HG03060 (cell line): Measurements from ENCODE around the gene NFE2L3.
"Not testable (repeated sequence)": the region's sequence is repeated elsewhere in the genome, so short reads cannot be mapped to it uniquely, and the experiment has no call there.

ENCODE experiments used
- ATAC-seq: cut with Tn5 transposase; IDR thresholded peaks from one replicate; pipeline ENCODE4 v1.9.1; 2021; ENCODE audit warnings: low read depth, moderate number of reproducible peaks; ENCODE audit not compliant: unreplicated experiment

NFE2L3 gene, protein sequence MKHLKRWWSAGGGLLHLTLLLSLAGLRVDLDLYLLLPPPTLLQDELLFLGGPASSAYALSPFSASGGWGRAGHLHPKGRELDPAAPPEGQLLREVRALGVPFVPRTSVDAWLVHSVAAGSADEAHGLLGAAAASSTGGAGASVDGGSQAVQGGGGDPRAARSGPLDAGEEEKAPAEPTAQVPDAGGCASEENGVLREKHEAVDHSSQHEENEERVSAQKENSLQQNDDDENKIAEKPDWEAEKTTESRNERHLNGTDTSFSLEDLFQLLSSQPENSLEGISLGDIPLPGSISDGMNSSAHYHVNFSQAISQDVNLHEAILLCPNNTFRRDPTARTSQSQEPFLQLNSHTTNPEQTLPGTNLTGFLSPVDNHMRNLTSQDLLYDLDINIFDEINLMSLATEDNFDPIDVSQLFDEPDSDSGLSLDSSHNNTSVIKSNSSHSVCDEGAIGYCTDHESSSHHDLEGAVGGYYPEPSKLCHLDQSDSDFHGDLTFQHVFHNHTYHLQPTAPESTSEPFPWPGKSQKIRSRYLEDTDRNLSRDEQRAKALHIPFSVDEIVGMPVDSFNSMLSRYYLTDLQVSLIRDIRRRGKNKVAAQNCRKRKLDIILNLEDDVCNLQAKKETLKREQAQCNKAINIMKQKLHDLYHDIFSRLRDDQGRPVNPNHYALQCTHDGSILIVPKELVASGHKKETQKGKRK

DNA sequence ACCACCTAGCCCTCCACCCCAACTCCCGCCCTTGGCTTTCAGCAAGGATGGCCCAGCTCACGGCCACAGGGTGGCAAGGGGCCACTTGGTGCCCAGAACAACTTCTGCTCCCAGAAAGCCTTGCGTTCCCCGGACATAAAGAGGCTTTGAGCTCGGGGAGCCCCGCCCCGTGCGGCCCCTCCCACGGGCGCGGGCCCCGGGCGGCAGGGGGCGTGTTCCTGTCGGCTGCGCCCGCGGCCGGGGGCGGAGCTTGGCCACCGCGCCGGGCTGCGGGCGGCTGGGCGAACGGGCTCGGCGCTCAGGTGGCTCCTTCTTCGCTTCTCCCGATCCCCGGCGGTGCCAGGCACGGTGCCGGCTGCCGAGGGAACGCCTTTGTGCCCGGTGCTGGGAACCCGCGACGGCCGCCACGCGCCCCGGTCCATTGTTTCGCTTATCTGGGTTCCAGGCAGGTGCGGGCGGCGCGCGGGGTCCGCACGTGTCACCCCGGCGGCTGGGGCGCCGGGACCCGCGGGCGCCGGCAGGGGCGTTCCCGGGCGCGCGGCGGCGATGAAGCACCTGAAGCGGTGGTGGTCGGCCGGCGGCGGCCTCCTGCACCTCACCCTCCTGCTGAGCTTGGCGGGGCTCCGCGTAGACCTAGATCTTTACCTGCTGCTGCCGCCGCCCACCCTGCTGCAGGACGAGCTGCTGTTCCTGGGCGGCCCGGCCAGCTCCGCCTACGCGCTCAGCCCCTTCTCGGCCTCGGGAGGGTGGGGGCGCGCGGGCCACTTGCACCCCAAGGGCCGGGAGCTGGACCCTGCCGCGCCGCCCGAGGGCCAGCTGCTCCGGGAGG is at the start of gene NFE2L3:
Gene NFE2L3 (plus strand): TSS at position 246 of the 829 bp plus-strand sequence. CDS start 301 bp downstream, at position 547.
- no peak for ATAC-seq

DNA sequence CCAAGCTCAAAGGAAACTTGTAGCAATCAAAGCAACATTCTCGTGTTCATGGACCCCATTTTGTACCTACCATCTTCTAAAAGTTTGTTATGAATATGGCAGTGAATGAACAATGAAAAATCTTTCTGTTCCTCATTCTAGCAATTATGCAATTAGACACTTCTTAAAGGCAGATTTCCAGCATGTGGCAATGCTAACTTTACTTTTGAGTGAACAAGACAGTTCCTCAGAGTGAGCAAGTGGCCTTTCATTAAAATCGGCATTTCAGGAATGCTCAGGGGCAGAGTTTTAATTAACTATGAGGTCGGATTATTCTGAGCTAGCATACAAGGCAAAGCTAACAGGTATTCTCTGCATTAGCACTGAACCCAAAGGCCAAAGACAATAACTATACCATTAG is 48.4 kb upstream of the NFE2L3 start:
- ATAC-seq: no peak

DNA sequence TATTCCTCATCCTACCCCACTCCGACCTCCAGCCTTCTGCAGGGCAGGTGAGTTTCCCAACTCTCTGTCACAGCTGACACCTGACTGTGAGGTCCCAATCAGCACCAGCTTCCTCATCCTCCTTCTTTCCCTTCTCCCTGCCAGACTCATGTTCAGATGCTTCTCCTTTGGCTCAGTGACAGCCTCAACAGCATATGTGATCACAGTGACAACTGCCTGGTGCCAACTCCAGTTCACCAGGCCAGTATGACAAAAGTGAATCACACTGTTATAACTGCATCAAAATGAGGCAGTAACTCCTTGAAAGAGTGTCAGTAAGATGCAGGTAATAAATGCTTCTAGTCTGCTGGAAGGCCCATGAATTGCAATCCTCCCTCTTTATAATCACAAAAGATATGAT is 46.8 kb upstream of the NFE2L3 start:
- ATAC-seq: no peak

DNA sequence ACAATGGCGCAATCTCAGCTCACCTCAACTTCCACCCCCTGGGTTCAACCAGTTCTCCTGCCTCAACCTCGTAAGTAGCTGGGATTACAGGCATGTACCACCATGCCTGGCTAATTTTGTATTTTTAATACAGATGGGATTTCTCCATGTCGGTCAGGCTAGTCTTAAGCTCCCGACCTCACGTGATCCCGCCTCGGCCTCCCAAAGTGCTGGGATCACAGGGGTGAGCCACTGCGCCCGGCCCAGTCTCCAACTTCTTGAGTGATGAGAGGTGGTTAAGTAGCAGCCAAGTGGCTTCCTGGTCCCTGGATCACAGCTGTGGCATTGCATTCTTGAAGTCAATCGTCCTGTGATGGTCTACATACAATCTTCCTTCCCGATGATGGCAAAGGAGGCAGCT is 46.1 kb upstream of the NFE2L3 start:
- ATAC-seq: no peak

DNA sequence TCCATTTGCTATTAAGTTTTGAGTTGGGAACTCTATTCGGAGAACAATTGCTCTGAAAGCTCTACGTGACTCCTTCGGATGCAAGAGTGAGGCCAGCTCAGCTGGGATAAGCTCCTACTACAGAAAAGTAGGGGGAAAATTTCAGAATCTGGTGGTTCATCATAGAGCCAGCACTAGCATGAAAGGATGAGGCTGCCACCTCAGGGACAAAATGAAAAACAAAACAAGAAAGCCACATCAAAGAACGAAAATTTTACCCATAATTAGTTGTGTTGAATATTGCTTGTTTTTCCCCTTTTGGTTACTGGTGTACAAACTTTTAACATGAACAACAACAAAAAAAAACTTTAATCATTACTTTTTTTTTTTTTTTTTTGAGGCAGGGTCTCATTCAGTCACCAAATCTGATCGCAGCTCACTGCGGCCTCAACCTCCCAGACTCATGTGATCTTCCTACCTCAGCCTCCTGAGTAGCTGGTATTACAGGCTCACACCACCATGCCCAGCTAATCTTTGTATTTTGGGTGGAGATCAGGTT is 39.7 kb upstream of the NFE2L3 start:
- ATAC-seq: no peak

DNA sequence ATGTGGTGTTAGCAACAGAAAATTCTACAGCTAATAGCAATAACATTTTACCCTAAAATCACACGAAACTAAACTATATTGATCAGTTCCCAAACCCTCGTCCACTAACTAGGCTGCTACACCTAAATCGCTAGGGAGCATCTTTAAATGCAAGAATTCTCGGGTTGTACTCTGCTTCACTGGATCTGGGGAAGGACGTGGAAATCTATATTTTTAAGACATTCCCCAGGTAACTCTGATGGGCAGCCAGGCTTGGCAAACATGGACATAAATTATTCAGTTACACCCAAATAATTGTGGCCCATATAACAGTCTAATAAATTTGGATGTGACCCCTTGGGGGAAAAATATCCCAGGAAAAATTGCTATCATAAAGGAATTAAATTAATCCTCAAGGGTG is 36.3 kb upstream of the NFE2L3 start:
- no peak for ATAC-seq

DNA sequence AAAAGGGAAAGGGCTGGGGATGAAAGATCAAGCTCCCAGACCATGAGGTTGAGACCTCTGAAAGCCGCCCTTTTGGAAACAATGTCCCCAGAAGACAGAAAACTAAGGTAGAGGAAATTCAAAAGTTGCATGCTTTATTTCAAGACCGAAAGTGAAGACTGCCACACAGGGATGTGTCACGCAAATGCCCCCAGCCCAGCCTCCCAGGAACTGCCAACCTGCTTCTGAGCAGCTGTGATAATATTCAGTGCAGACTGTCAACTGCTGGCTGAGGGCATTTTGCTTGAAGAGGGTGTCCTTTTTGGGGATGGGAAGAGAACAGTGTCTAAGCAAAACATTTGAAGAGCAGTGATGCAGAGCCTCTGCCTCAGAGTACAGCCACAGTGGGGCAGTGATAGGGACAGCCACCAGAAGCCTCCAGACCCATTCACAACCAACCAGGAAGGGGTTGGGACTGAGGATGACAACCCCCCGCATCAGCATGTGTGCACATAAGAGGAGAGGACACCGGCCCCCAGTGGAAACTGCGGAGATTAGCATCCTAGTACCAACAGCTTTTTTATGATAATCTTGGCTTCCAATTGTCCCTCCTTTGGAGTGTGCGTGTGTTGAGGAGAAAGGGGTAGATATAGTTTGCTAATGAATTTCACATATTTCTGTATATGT is 34.7 kb upstream of the NFE2L3 start:
- no peak for ATAC-seq

DNA sequence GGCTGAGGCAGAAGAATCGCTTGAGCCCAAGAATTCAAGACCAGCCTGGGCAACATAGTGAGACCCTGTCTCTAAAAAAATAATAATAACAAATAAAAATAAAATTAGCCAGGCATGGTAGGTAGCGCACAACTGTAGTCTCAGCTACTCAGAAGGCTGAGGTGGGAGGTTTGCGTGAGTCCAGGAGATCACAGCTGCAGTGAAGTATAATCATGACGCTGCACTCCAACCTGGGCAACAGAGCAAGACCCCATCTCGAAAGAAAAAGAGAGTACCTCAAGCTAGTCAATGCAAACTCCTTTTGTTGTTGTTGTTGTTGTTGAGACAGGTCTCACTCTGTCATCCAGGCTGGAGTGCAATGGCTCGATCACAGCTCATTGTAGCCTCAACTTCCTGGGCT is 34.0 kb upstream of the NFE2L3 start:
- ATAC-seq: no peak

DNA sequence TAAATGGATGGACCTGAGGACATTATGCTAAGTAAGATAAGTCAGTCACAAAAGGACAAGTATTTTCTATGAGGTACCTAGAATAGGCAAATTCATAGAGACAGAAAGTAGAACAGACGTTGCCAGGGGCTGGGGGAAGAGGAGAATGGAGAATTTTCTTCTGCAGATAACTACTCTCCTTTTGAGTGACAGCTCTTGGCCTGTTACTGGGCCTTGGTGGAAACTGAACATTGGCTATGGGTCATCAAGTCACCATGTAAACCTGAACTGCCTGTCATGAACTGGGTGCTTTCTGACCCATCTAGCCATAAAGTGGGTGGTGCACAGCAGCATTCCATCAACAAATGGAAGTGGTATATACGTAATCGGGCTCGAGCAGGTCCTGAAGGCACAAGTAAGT is 29.3 kb upstream of the NFE2L3 start:
- no peak for ATAC-seq

DNA sequence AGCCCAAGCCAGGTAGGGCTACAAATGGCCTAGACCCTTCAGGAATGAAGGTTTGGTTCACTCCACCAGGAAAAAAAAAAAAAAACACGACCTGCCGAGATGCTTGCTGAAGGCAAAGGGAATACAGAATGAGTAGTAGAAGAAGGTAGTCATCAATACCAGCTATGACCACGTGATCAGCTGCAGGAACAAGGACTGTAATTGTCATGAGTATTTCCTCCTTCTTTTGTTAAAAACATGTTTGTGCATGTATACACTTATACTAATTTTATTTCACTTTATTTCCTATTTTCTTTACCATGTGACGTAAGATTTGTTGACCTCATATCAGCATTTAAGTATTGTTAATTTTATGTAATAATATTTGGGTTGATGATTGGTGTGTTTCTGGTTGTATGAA is 27.2 kb upstream of the NFE2L3 start:
- ATAC-seq: not testable (repeated sequence)

DNA sequence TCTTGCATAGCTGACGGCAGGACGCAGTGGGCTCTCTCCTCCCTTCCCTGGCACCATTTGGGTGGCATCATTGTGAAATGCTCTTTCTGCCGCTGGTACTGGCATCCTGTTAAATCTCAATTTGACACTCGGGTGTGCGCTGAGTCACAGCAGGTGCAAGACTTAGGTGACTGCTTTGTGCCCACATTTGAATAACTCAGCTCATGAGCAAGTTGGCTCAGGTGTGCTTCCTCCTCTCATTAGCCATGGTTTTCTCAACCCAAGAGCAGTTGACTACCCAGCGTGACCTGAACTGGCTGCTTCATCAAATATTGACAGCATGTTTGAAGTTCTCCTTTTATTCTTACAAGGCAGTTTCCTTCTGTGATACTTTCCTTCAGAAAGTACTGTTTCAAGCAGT is 24.6 kb upstream of the NFE2L3 start:
- no peak for ATAC-seq

DNA sequence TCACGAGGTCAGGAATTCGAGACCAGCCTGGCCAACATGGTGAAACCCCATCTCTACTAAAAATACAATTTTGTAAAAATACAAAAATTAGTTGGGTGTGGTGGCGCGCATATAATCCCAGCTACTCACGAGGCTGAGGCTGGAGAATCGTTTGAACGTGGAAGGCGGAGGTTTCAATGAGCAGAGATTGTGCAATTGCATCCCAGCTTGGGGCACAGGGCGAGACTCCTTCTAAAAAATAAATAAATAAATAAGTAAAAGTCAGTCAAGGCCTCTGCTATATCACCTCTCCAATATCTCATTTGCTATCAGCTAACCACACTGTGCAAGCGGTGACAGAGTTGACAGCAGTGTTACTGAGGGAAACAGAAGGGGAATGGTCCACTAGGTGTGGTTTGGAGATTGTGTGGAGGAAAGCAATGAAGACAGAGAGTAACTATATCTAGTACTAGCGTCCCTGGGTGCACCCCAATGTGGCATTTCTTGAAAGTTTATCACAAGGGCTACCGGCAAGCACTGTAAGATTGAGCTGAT is 20.9 kb upstream of the NFE2L3 start:
- ATAC-seq: no peak

DNA sequence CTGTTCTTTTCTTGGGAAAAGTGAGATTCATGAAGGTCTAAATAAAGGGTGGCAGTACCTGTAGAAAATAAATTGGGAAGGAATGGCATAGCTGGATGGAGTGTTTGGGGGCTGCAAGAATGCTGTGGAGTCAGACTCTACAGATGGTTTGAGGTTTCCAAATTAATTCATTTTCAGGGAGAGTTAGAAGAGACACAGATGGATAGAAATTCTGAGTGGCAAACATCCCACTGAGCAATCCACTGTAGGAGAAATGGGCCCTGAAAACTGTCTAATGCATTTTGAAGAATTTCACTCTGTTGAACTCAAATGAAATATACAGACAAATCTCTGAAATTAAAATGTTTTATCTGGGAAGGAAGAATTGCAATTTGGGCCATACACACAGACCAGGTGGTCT is 16.9 kb upstream of the NFE2L3 start:
- no peak for ATAC-seq

DNA sequence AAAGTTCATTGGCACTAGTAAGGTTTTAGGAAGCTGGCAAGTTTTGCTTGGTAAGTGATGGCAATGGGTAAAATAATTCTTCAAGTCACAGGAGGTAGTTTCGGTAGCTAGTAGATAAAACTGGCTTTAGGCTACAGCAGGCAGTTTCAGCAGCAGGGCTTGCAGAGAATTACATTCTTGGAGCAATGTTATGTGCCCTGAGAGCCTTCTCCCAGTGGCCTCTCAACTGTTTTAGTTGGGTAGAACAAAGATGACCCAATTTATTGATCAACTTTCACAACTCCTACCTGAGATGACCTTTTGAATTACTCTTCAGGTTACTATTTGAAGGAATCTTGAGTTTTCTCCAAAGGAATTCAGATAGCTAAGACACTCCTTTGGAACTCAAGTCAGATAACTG is 16.4 kb upstream of the NFE2L3 start:
- no peak for ATAC-seq

DNA sequence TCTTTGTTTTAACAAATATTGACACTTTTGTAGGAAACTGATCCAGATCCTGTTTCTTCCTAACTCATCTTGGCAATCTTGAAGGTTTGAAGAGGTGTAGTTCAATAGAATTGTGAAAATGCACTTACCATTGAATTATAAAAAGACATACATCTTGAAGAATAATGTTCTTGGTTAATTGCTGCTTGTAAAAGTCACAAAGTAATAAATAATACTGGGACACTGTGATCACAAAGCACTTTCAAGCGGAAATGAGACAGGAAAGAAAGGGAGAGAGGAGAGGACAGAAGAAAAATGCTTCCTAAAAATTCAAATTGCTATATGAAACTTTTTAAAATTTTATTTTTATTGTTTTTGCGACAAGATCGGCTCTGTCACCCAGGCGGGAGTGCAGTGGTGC is 15.2 kb upstream of the NFE2L3 start:
- no peak for ATAC-seq

DNA sequence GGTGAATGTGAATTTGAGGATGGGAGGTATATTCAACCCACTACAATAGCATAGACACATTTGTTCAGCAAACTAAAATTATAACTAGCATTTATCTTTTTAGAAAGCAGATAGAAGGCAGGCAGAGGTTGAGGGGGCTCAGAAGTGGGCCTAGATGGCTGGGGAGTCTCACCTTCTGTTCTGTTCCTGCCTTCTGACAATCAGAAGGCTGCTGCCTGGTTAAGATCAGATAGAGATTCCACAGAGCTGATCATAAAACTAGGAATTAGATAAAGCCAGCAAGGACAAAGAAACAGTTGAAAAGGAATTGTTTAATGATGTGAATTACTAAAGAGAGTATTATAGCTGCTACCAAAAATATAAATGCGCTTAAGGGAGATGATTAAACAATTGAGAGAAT is 11.6 kb upstream of the NFE2L3 start:
- ATAC-seq: no peak

DNA sequence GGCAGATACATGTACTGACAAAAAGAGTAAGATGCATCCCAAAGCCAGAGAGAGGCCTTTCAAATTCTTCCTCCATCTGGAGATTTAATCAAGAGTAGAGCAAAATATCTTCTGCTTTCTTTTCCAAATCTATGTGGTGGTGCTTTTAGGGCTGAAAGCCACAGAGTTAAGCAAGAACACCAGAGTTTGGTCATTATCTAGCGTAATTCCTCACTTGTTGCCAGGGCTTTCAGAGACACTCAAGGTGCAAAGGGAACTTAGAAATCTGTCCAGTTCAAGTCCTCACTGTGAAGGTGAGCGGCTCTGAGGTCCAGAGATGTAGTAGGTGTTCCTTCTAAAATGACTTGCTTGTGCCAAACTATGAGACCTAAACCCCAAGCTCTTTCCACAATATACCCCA is 10.9 kb upstream of the NFE2L3 start:
- no peak for ATAC-seq

DNA sequence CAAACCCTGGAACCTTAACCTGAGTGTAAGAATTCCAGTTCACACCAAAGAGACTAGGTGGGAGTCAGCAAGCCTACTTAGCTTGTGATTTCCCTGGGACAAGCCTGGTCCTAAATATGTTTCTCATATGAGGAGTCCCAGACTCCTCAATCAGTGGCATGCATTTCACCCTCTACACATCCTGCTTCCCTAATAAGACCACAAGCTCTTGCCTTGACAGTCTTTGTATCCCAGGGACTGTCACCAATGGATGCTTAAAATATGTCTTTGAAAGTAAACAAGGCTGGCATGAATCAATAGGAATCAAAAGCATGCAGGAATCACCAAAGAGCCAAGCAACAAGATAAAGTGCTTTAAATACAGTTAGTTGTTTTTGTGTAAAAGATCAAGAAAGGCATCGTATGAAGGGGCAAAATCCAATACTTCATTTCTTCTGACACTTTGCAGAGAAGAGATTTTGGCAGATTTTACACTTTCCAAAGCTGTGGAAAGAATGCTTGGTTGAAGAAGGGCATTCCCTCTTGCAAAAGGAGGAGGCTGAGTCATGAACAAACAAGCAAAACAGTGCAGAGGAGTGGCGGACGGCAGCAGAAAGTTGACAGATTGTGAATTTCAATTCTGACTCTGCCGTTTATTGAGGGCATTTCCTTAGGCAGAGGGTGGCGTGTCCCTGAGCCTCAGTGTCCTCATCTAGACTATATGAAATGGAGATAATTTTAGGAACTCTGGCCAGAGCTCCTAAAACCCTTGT is 8.5 kb upstream of the NFE2L3 start:
- no peak for ATAC-seq
